HepG2 (cell line): ENCODE results near the gene RBBP8NL. TPM values are rescaled to one million over a fixed set of nuclear protein-coding genes. Genes with fewer than 3 reads are reported as not detected.
A peak's percentile ranks its signal among the peaks of the same experiment; 100 is the strongest.

Experiments used
- BRCA1 ChIP-seq: sonication (generic); formaldehyde crosslinking; IDR thresholded peaks from 2 replicates; pipeline ENCODE4 v1.4.0; 2020; ENCODE audit warnings: missing genetic modification reagents
- PCBP1 ChIP-seq: fragments of 200-400 bp; formaldehyde crosslinking; IDR thresholded peaks from 2 replicates; pipeline ENCODE4 v1.6.1; 2017; ENCODE audit warnings: mild to moderate bottlenecking, low read depth, low read length, borderline replicate concordance
- PTBP1 ChIP-seq: fragments of 200-400 bp; formaldehyde crosslinking; IDR thresholded peaks from 2 replicates; pipeline ENCODE4 v1.6.1; 2018; ENCODE audit warnings: low read length, low read depth; ENCODE audit not compliant: poor library complexity, severe bottlenecking
- RARG ChIP-seq: sonication (generic); formaldehyde crosslinking; IDR thresholded peaks from 2 replicates; pipeline ENCODE4 v1.4.0; 2020; ENCODE audit warnings: low read depth, mild to moderate bottlenecking, missing genetic modification reagents
- SALL1 ChIP-seq: sonication (generic); formaldehyde crosslinking; IDR thresholded peaks from 2 replicates; pipeline ENCODE4 v1.8.0; 2022; ENCODE audit warnings: mild to moderate bottlenecking, missing genetic modification reagents
- SPEN ChIP-seq: sonication (generic); formaldehyde crosslinking; IDR thresholded peaks from 2 replicates; pipeline ENCODE4 v1.5.1; 2020; ENCODE audit warnings: low read depth, mild to moderate bottlenecking, missing genetic modification reagents
- SRY ChIP-seq: sonication (generic); formaldehyde crosslinking; IDR thresholded peaks from 2 replicates; pipeline ENCODE4 v1.8.0; 2022; ENCODE audit warnings: mild to moderate bottlenecking, missing genetic modification reagents
- TBL1XR1 ChIP-seq: fragments of 150-350 bp; IDR thresholded peaks from 2 replicates; pipeline ENCODE4 v1.6.1; 2014; ENCODE audit warnings: borderline replicate concordance, low read length; ENCODE audit not compliant: partially characterized antibody
- TCF12 ChIP-seq, 2 experiments: fragments of 450-650 bp in 1 of 2; sonication (generic) in 1 of 2; formaldehyde crosslinking in 1 of 2; IDR thresholded peaks; 2 replicates each; pipeline versions ENCODE4 v1.6.1 to v1.8.0; 2017 to 2022; ENCODE audit warnings: antibody characterized with exemption in 1 of 2, mild to moderate bottlenecking in 1 of 2, missing genetic modification reagents in 1 of 2, moderate library complexity in 1 of 2
- THYN1 ChIP-seq: sonication (generic); formaldehyde crosslinking; IDR thresholded peaks from 2 replicates; pipeline ENCODE4 v1.8.1; 2023; ENCODE audit warnings: low read depth, mild to moderate bottlenecking, moderate library complexity, missing genetic modification reagents, borderline replicate concordance
- ZNF260 ChIP-seq: sonication (generic); formaldehyde crosslinking; IDR thresholded peaks from 2 replicates; pipeline ENCODE4 v1.4.0; 2020; ENCODE audit warnings: missing genetic modification reagents, low read depth, mild to moderate bottlenecking, borderline replicate concordance
- ZNF567 ChIP-seq: sonication (generic); formaldehyde crosslinking; IDR thresholded peaks from 2 replicates; pipeline ENCODE4 v1.8.1; 2023; ENCODE audit warnings: mild to moderate bottlenecking, missing genetic modification reagents, borderline replicate concordance
- ZNF674 ChIP-seq: sonication (generic); formaldehyde crosslinking; IDR thresholded peaks from 2 replicates; pipeline ENCODE4 v1.5.0; 2020; ENCODE audit warnings: low read depth, mild to moderate bottlenecking, missing genetic modification reagents
- ZNF83 ChIP-seq: sonication (generic); formaldehyde crosslinking; IDR thresholded peaks from 2 replicates; pipeline ENCODE4 v1.4.0; 2020; ENCODE audit warnings: missing genetic modification reagents, mild to moderate bottlenecking, borderline replicate concordance
- polyA plus RNA-seq, 8 experiments: library from polyadenylated mRNA; depleted of rRNA in 3 of 8; stranded (reverse) in 7 of 8; unstranded in 1 of 8; fragments of >200 nt; fragmentation: Illumina TruSeq in 4 of 8; extraction: Trizol in 4 of 8; gene quantifications; 2 replicates each; pipeline versions ENCODE4 v1.2.1 to v1.2.3, GENCODE V29; 2011 to 2016; ENCODE audit warnings: low read depth in 4 of 8, missing spikeins in 1 of 8, mixed read lengths in 1 of 8; ENCODE audit not compliant: insufficient read depth in 1 of 8
- total RNA-seq, 5 experiments: library from RNA; depleted of rRNA; stranded (reverse); fragments of >200 nt; fragmentation: Illumina TruSeq; extraction: Trizol; gene quantifications; 2 replicates each; pipeline ENCODE4 v1.2.3, GENCODE V29; 2016; ENCODE audit warnings: low read depth in 1 of 5
- TF ChIP-seq, protein P1 (sequence below): sonication (generic); formaldehyde crosslinking; IDR thresholded peaks from 2 replicates; pipeline ENCODE4 v1.4.0; 2020; ENCODE audit warnings: missing genetic modification reagents, mild to moderate bottlenecking, borderline replicate concordance
- TF ChIP-seq, protein P2 (sequence below): sonication (generic); formaldehyde crosslinking; IDR thresholded peaks from 2 replicates; pipeline ENCODE4 v1.8.0; 2022; ENCODE audit warnings: mild to moderate bottlenecking, missing genetic modification reagents
- TF ChIP-seq, protein P3 (sequence below): sonication (generic); formaldehyde crosslinking; IDR thresholded peaks from 2 replicates; pipeline ENCODE4 v1.4.0; 2020; ENCODE audit warnings: missing genetic modification reagents, mild to moderate bottlenecking, borderline replicate concordance
- TF ChIP-seq, protein P4 (sequence below): sonication (generic); formaldehyde crosslinking; IDR thresholded peaks from 2 replicates; pipeline ENCODE4 v1.4.0; 2020; ENCODE audit warnings: mild to moderate bottlenecking, missing genetic modification reagents

RBBP8NL gene
- total and polyA plus RNA-seq, 2 of the 13 experiments (the other 11 are each of a cell fraction or from before 2014, with no cell fraction given), result 0.69 to 0.86 TPM

DNA sequence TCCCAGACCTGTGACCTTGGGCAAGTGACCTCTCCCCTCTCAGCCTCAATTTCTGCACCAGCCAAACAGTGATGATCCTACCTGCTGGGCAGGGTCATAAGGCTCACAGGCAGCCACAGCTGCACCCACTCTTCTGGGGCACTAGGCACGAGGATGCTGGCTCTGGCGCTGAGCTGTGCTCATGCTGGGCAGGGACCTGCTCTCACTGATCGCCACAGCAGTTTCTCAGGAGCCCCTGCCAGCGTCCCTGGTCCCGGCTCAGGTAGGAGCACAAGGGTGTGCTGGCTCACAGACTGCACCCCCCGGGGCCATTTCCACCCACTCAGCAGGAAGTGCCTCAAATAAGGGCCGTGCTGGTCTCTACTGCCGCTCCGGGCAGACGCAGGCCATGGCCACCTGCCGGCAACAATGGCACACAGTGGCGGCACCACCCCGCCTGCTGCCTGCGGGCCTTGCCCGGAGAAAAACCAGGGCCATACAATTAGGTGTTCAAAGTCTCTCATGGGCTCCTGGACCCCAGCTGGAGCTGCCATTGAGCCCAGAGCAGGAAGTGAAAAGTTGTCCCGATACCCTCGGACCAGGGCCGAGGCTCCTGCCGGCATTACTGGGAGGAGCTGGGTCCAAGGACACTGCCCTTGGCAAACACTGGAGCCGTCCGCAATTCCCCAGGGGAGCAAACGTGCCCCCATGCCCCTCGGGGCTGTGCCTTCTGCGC, 15.7 kb downstream of the RBBP8NL start (continued):
- TF ChIP-seq, protein P1, sequence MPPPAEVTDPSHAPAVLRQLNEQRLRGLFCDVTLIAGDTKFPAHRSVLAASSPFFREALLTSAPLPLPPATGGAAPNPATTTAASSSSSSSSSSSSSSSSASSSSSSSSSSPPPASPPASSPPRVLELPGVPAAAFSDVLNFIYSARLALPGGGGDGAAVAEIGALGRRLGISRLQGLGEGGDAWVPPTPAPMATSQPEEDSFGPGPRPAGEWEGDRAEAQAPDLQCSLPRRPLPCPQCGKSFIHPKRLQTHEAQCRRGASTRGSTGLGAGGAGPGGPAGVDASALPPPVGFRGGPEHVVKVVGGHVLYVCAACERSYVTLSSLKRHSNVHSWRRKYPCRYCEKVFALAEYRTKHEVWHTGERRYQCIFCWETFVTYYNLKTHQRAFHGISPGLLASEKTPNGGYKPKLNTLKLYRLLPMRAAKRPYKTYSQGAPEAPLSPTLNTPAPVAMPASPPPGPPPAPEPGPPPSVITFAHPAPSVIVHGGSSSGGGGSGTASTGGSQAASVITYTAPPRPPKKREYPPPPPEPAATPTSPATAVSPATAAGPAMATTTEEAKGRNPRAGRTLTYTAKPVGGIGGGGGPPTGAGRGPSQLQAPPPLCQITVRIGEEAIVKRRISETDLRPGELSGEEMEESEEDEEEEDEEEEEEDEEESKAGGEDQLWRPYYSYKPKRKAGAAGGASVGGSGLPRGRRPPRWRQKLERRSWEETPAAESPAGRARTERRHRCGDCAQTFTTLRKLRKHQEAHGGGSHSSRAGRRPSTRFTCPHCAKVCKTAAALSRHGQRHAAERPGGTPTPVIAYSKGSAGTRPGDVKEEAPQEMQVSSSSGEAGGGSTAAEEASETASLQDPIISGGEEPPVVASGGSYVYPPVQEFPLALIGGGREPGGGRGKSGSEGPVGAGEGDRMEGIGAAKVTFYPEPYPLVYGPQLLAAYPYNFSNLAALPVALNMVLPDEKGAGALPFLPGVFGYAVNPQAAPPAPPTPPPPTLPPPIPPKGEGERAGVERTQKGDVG (CRISPR knock-in tag), result no peak; the same call in 1 of the 2 replicates
- TF ChIP-seq ZNF260 (CRISPR knock-in tag) (no peak), ZNF83 (CRISPR knock-in tag) (no peak), RARG (CRISPR knock-in tag) (no peak), PTBP1 (no peak), PCBP1 (0 out of 2 replicates have a peak, but pooled peaks have one; percentile 11), SPEN (CRISPR knock-in tag) (peak; percentile 50), THYN1 (CRISPR knock-in tag) (no peak; the same call in 1 of the 2 replicates), SRY (CRISPR knock-in tag) (peak; percentile 87; the same call in 1 of the 2 replicates), TBL1XR1 (no peak), SALL1 (CRISPR knock-in tag) (peak; percentile 45), TCF12 (IDR thresholded peaks at IDR 0.05) (no peak), TCF12 (CRISPR knock-in tag; IDR thresholded peaks at IDR 0.05) (peak; percentile 77; the same call in 1 of the 2 replicates), BRCA1 (CRISPR knock-in tag) (no peak), ZNF567 (CRISPR knock-in tag) (peak; percentile 46), ZNF674 (CRISPR knock-in tag) (no peak)
- TF ChIP-seq, protein P2, sequence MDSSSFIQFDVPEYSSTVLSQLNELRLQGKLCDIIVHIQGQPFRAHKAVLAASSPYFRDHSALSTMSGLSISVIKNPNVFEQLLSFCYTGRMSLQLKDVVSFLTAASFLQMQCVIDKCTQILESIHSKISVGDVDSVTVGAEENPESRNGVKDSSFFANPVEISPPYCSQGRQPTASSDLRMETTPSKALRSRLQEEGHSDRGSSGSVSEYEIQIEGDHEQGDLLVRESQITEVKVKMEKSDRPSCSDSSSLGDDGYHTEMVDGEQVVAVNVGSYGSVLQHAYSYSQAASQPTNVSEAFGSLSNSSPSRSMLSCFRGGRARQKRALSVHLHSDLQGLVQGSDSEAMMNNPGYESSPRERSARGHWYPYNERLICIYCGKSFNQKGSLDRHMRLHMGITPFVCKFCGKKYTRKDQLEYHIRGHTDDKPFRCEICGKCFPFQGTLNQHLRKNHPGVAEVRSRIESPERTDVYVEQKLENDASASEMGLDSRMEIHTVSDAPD (CRISPR knock-in tag), result peak; percentile 94
- TF ChIP-seq, protein P3, sequence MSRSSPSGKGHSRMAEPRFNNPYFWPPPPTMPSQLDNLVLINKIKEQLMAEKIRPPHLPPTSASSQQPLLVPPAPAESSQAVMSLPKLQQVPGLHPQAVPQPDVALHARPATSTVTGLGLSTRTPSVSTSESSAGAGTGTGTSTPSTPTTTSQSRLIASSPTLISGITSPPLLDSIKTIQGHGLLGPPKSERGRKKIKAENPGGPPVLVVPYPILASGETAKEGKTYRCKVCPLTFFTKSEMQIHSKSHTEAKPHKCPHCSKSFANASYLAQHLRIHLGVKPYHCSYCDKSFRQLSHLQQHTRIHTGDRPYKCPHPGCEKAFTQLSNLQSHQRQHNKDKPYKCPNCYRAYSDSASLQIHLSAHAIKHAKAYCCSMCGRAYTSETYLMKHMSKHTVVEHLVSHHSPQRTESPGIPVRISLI (CRISPR knock-in tag), result peak; percentile 32; the same call in 1 of the 2 replicates
- TF ChIP-seq, protein P4, sequence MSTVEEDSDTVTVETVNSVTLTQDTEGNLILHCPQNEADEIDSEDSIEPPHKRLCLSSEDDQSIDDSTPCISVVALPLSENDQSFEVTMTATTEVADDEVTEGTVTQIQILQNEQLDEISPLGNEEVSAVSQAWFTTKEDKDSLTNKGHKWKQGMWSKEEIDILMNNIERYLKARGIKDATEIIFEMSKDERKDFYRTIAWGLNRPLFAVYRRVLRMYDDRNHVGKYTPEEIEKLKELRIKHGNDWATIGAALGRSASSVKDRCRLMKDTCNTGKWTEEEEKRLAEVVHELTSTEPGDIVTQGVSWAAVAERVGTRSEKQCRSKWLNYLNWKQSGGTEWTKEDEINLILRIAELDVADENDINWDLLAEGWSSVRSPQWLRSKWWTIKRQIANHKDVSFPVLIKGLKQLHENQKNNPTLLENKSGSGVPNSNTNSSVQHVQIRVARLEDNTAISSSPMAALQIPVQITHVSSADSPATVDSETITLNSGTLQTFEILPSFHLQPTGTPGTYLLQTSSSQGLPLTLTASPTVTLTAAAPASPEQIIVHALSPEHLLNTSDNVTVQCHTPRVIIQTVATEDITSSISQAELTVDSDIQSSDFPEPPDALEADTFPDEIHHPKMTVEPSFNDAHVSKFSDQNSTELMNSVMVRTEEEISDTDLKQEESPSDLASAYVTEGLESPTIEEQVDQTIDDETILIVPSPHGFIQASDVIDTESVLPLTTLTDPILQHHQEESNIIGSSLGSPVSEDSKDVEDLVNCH (CRISPR knock-in tag), result no peak; the same call in 1 of the 2 replicates
